Naive thymus-derived CD8-positive, alpha-beta T cell (primary cell): Measurements from ENCODE around the gene KY. TPM values are rescaled to one million over a fixed set of nuclear protein-coding genes. Genes with fewer than 3 reads are reported as not detected.

Source experiments
- ATAC-seq, 2 donors: fragments of 150-1000 bp; cut with Tn5 transposase in 1 of 2; sonication (Bioruptor Pico), chemical (Tn5 transposase) in 1 of 2; 1 replicate in 1 of 2; 2 replicates in 1 of 2; pipeline ENCODE4 v1.10.0; 2021; ENCODE audit warnings: mild to moderate bottlenecking in 2 of 2, moderate library complexity in 2 of 2
- POLR2A ChIA-PET: fragments of 350-600 bp; sonication (Branson Sonifier 250); formaldehyde crosslinking; loops from one replicate; lab custom pipeline; 2021; ENCODE audit warnings: antibody characterized with exemption; lab: Charles Lee
- DNase-seq, 10 donors: peaks; one replicate each; pipeline versions ENCODE4 v3.0.0 to v3.0.0-alpha.2; 2020 to 2022
- H3K27ac Mint-ChIP-seq, 10 donors: one replicate each; pipeline ENCODE4 v1.8.0; 2020 to 2022; ENCODE audit warnings: mild to moderate bottlenecking in 10 of 10, mixed read lengths in 10 of 10, moderate library complexity in 4 of 10, inconsistent platforms in 1 of 10
- H3K27me3 Mint-ChIP-seq, 5 donors: one replicate each; pipeline ENCODE4 v1.8.0; 2021 to 2022; ENCODE audit warnings: mixed read lengths in 5 of 5
- H3K36me3 Mint-ChIP-seq, 3 donors: one replicate each; pipeline ENCODE4 v1.8.0; 2020 to 2022; ENCODE audit warnings: mixed read lengths in 3 of 3, mild to moderate bottlenecking in 2 of 3, inconsistent platforms in 1 of 3
- H3K4me1 Mint-ChIP-seq, 4 donors: one replicate each; pipeline ENCODE4 v1.8.0; 2021 to 2022; ENCODE audit warnings: mixed read lengths in 4 of 4
- H3K4me3 Mint-ChIP-seq, 10 donors: one replicate each; pipeline ENCODE4 v1.8.0; 2020 to 2022; ENCODE audit warnings: mild to moderate bottlenecking in 10 of 10, mixed read lengths in 10 of 10, moderate library complexity in 6 of 10, inconsistent platforms in 1 of 10
- H3K9me3 Mint-ChIP-seq, 9 donors: one replicate each; pipeline ENCODE4 v1.8.0; 2020 to 2022; ENCODE audit warnings: mixed read lengths in 9 of 9, mild to moderate bottlenecking in 3 of 9, inconsistent platforms in 1 of 9, moderate library complexity in 1 of 9
- polyA plus RNA-seq, 3 donors: library from polyadenylated mRNA; unstranded; fragments of 300-500 nt; fragmentation: Illumina TruSeq; gene quantifications; one replicate each; pipeline ENCODE4 v1.2.3, GENCODE V29; 2021
- total RNA-seq, 8 experiments: library from RNA in 2 of 8; stranded (reverse) in 2 of 8; gene quantifications; one replicate each; pipeline ENCODE4 v1.2.3 and lab custom pipeline; 2021 to 2026

The KY gene
- total and polyA plus RNA-seq, 5 experiments from 2014 or later: not detected

DNA sequence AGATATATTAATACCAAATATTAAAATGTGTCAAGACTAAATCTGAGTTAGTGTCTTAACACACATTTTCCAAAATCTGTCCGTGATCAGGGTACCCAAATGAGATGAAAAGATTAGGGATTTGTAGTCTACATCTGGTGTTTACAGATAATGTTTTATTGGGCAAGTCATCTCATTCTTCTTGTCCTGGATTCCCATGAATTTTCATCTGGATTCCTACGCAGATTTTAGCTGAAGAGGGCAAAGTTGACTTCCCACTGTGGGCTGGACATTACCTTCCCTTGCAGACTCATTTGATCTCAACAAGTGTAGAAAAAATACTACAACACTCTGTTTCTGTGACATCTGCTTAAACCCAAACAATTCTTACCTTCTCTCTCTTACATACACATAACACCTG, 85.8 kb downstream of the KY start:
- peaks cover 28 to 45% (median 31%) of the 10 kb centered on the region in 3 donors for H3K36me3 Mint-ChIP-seq
- ATAC-seq (no peak), DNase-seq (no peak)
- POLR2A ChIA-PET: no interaction called here
- H3K9me3 Mint-ChIP-seq: peaks cover 1 to 21% (median 11%) of the 10 kb centered on the region in 9 donors
- no peak overlapping the region for H3K27ac Mint-ChIP-seq
- H3K4me3 Mint-ChIP-seq: no peak overlapping the region
- H3K4me1 Mint-ChIP-seq: peaks cover 0 to 5% (median 4%) of the 10 kb centered on the region in 4 donors
- no peaks in the 10 kb centered on the region for H3K27me3 Mint-ChIP-seq

DNA sequence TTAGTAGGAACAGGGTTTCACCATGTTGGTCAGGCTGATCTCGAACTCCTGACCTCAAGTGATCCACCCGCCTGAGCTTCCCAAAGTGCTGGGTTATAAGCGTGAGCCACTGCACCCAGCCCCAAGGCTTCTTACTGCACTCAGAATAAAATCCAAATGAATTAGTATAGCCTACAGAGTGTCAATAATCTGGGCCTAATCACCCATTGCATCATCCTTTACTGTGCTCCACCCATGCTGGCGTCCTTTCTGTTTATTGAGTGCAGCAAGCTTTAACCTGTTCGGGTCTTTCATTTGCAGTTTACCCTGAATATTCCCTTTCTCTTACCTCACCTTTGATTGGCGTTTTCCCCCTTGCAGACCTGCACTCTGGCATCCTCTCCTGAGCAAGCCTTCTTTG, 87.2 kb downstream of the KY start:
- H3K9me3 Mint-ChIP-seq: peaks cover 0 to 7% (median 2%) of the 10 kb centered on the region in 9 donors
- DNase-seq (no peak), ATAC-seq (no peak)
- POLR2A ChIA-PET: no interaction called here
- peaks cover 21 to 59% (median 34%) of the 10 kb centered on the region in 3 donors for H3K36me3 Mint-ChIP-seq
- H3K4me3 Mint-ChIP-seq: no peak overlapping the region
- peaks cover 0 to 5% (median 4%) of the 10 kb centered on the region in 4 donors for H3K4me1 Mint-ChIP-seq
- peak overlapping the region in 1 of 10 donors; percentile 8 for H3K27ac Mint-ChIP-seq
- H3K27me3 Mint-ChIP-seq: no peaks in the 10 kb centered on the region

DNA sequence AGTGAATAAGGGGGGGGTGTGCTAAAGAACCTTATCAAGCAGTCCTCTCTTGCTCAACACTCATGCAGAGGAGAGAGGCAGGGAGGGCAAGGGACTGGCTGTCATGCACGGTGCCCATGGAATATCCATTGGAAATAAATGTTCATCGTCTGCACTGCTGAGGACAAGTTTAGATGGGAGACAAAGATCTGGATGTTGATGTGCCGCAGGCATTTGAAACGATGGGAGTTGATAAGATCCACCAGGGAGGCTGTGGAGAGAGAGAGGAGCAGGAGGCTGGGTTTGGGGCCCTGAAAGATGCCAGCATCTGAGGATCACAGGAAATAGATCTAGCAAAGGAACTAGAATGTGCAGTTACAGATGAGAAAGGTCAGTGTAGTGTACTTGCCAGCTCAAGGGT, 88.8 kb downstream of the KY start:
- POLR2A ChIA-PET: no interaction called here
- no peaks in the 10 kb centered on the region for H3K9me3 Mint-ChIP-seq
- peaks cover 0 to 5% (median 4%) of the 10 kb centered on the region in 4 donors for H3K4me1 Mint-ChIP-seq
- no peaks in the 10 kb centered on the region for H3K27me3 Mint-ChIP-seq
- no peak overlapping the region for H3K4me3 Mint-ChIP-seq
- ATAC-seq (no peak), DNase-seq (no peak)
- peaks cover 17 to 70% (median 41%) of the 10 kb centered on the region in 3 donors for H3K36me3 Mint-ChIP-seq
- H3K27ac Mint-ChIP-seq: peak overlapping the region in 1 of 10 donors; percentile 7

DNA sequence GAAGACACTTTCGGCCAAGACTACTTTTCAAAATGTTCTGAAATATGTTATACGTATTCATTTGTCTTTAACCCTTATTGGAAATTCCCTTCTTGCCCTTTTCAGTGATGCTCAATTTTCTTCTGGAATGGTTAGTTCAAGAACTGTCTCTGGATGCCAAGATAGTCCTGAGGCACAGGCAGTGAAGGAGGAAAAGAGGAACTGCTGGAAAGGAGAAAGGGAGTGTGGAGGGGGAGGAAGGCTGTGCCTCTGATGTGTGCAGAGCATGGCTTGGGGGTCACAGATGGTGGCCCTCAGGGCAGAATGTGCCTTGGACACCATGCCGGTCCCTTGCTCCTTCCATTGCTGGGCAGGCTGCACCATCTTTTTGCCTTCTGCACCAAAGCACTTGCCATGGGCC, 91.2 kb downstream of the KY start:
- Mint-ChIP-seq H3K4me1 (peaks cover 0 to 5% (median 4%) of the 10 kb centered on the region in 4 donors), H3K9me3 (no peaks in the 10 kb centered on the region), H3K4me3 (no peak overlapping the region), H3K27me3 (no peaks in the 10 kb centered on the region), H3K36me3 (peaks cover 17 to 74% (median 45%) of the 10 kb centered on the region in 3 donors), H3K27ac (no peak overlapping the region)
- DNase-seq: no peak
- ATAC-seq: no peak
- POLR2A ChIA-PET: no interaction called here

Other genes starting within 250 kb of the KY start
- 10 to 100 TPM; 36.1 to 36.4 TPM for gene ANAPC13, start 165.0 kb downstream of the KY start, total RNA-seq
- 10 to 100 TPM; 88.9 to 96.1 (median 90.5) TPM for gene ANAPC13, start 165.0 kb downstream of the KY start, polyA plus RNA-seq
- 10 to 100 TPM; 33.0 to 40.1 TPM for gene CEP63, start 165.0 kb downstream of the KY start, total RNA-seq
- gene CEP63, start 165.0 kb downstream of the KY start, polyA plus RNA-seq: 10 to 100 TPM; 16.2 to 32.2 (median 26.0) TPM
- not detected for gene EPHB1, start 144.2 kb upstream of the KY start, total RNA-seq
- not detected for gene EPHB1, start 144.2 kb upstream of the KY start, polyA plus RNA-seq